NCI-H524 treated with DMSO at 0.1 percent for 48 hours (cell line): Measurements from ENCODE around the gene DNAH5.
"Not testable (repeated sequence)": the region's sequence is repeated elsewhere in the genome, so short reads cannot be mapped to it uniquely, and the experiment has no call there.

Source experiments
- DNase-seq: peaks from one replicate; lab custom pipeline; 2025; lab: John Stamatoyannopoulos, UW

DNAH5 gene

DNA sequence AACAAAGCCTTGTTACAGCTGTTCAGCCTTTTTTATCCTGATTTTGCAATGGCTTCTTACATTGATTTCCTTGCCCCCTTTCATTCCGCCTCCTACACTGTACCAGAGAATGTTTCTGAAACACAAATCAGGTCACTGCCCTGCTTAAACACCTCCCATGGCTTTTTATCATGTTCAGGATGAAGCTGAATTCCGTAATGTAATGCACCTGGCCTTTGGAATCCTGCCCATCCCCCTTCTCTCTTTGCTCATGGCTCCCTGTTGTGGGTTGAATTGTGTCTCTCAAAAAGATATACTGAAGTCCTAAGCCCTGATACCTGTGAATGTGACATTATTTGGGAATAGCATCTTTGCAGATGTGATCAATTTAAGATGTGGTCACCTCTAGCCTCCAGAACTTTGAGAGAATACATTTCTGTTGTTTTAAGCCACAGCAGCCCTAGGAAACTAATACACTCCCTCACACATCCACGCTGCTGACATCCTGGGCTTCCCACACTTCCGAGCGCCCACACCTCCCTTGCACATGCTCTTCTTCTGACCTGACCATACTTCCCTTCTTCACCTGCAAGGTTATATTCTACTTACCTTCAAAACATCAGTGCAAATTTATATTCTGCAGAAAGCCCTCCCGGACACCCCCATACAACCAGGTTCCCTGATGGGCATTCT, 101.2 kb downstream of the DNAH5 start:
- DNase-seq: no peak

DNA sequence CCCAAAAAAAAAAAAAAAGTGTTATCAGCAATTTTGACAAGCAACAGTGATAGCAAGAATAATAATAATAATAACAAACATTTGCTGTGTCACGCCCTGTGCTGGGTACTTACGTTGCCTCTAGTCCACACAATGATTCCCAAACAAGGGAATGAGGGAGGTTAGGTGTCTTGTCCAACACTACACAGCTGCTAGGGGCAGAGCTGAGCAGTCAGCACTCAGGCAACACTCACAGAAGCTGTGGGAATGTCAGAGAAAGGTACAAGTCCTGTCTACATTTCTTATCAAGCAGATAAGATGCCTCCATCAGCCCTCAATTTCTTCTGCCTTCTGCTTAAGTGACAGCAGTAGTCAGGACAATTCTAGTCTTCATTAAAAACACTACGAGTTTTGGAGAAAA, 111.0 kb downstream of the DNAH5 start:
- DNase-seq: no peak

DNA sequence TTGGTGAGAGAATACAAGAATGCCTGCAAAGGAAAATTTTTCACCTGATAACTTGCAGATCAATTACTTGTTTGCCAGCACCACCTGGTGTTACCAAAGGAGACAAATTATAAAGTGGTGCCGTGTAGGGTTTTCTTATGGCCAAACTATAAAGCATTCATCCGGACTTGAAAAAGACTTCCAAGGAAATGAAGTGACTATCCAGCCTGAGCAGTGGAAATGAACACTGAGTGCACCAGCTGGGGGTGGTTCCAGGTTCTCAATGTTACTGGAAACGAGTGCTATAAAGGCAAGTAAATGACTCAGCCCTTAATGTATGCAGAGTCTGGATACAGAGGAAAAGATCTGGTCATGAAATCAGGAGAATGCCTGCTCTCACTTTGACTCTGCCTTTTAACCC, 113.1 kb downstream of the DNAH5 start:
- no peak for DNase-seq

DNA sequence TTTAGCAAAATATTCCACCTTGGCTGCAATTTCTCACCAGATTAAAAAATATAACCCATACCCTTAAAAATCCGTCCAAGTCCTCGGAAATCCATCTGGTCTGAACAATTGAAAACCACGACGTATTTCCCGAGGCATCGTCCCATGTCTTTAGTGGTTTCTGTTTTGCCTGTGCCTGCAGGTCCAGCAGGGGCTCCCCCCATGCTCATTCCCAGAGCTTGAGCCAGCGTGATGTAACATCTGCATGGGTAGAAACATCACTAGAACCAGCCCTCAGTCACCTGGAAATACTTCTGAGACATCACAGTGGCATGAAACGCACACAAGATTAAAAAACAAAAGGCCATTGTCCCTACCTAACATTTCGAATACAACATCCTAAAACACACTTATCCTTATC, 114.0 kb downstream of the DNAH5 start:
- DNase-seq: no peak

DNA sequence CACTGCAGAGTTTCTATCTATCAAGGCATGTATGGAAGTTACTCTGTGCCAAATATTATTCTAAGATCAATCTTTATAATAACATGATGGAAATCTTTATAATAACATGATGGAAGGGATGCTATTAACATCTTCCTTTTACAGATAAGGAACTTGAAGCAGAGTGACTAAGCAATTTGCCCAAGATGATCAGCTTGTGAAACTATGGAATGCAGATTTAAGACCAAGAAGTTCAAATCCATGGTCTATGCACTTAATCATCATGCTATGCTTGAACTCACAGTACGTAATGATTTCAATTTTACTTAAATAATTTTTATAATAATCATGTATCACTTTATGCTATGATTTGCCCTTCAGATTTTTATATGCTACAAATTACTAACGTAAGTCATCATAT, 123.1 kb downstream of the DNAH5 start:
- no peak for DNase-seq

DNA sequence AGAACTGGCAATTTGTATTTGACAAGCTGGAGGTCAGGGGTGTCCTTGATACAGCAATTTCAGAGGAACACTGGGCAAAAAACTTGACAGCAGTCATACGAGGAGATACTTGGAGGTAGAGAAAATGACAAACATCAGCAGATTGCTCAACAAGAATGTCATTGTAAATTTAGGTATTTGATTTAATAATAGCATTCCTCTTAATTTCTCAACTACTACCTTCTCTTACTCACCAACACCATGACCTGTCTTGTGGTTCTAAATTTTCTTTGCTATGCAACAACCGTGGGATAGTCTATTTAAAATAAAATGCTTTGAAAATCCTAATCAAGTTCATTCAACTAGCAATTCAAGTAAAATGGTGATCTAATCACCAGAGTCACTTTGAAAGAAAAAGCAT, 128.4 kb downstream of the DNAH5 start:
- DNase-seq: no peak

DNA sequence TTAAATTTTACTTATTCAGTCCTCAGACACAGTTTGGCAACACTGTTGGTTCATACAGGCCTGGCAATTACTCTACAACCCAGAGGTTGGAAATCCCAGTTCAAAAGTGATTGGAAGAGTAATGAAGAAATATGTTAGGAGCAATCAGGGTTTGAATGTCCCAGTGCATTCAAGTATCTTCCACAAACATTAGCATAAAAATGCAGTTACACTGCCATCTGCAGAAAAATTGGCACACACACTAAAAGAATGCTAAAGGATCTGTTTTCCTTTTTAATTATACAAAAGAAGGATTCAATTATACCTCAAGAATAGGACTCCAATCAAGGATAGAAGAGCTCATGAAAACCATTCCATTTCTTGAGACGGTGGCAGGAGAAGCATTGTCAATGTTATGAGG, 130.2 kb downstream of the DNAH5 start:
- no peak for DNase-seq

DNA sequence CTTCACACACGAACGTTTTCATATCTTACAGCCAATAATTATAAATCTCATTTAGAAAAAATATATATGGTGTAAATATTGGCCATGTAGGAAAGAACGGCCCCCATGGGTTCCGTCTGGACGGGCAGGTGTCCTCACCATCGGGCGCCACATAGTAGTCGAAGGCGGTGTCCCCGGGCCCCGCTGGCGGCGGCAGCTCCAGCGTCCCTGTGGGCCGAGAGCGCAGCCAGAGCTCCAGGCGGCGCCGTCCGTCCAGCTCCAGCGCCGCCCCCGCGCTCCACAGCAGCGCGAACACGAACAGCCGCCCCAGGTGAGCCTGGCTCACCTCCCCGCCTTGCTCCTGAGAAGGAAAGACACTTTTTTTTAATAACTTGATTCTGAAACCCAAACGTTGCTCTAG, 134.6 kb downstream of the DNAH5 start:
- no peak for DNase-seq

DNA sequence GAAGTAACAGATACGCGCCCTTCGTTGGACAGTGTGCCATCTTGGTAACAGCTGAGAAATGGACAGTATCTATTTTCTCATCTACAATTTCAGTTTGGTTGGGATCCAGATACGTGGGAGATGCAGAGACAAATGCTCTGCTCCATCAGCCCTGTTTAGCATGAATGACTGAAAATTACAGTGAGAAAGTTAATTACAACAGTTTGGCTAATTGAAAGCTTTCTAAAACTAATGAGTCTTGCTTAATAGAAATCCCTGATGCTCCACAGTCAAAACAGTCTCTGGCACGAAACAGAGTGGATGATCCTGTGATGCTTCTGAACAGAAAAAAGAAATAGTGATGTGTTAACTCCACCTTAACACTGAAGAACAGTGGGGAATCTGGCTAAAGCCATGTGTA, 140.2 kb downstream of the DNAH5 start:
- DNase-seq: no peak

DNA sequence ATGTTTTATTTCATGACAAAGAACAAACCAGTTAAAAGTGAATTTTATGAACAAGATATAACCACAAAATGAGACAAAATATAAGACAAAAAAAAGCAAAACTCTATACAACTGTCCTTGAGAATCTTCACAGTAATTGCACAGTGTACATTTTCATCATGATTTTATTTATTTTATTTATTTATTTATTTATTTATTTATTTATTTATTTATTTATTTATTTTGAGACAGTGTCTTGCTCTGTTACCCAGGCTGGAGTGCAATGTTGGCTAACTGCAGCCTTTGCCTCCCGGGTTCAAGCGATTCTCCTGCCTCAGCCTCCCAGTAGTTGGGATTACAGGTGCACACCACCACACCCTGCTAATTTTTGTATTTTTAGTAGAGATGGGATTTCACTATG, 145.9 kb downstream of the DNAH5 start:
- not testable (repeated sequence) for DNase-seq

DNA sequence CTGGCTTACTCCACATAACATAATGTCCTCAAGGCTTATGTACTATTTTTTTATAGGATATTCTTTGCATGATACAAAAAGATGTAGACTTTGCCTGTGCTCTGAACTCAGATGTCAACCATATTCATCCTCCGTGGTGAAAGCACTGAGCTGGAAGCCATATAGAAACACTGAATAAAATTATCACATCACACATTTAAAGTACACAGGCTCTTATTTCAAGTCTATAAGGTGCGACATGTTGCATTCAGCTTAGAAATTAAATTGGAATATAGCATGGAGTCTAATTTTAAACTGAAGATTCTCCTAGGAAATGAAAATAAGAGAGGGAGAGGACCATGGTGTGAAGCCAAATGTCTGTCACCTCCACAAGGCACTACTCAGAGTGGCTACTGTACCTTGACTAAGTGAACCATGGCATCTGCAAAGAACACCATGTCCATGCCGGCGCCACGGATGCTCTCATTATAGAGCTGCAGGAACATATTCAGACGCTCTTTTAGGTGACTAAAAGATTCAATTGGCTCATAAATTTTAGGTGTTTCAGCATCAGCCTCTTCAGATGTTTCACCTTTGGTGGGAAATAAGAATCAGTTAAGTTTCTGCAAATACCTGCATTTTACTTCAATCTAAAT, 158.6 kb downstream of the DNAH5 start:
- DNase-seq: no peak

DNA sequence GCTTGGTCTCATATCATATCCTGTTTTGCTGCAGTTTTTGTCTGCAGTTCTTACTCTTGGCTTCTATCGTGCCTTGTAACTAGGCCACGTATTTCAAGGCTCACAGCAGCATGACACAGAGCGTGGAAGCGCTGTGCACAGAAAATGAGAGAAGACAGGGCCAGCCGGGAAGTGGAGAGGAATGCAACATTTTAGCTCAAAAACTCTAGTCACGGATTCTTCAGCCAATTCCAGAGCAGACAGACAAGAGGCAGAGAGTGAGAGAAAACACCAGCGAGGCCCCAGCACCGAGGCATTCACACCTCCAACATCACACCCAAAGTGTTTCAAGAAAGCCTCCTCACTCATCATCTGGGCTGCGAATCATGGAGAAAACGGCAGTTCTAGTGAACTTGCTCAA, 160.8 kb downstream of the DNAH5 start:
- DNase-seq: no peak

DNA sequence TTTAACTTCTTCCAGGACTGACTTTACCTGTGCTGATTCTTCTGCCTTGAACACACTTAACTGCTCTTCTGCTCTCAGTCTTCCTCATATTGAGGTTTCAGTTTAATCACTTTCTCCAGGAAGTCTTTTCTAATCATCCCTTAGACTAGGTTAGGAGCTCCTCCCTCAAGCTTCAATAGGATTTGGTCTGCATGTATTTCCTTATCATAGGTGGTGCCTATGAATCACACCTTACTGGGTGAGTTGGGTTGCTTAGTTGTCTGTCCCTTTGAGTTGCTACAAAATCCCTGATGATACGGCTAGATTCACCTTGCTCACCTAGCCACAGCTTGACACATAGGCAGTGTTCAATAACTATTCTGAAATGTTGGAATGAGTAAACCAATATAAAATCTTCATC, 164.4 kb downstream of the DNAH5 start:
- DNase-seq: no peak

DNA sequence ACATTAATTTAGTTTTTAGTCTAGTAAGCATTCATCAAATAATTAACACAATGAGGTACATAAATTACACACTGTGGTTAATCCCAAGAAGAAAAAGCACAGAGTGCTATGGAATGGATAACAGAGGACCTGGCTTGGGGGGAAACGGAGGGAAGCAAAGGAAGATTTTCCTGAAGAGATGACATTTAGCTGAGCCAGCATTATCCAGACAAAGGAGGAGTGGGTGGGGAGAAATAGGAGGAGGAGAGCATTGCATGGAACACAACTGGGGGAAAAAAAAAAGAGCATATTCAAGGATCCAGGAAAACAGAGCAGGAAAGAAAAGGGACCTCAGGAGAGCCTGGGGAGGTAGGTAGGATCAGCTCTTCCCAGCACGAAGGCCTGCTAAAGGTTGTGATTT, 170.8 kb downstream of the DNAH5 start:
- no peak for DNase-seq

DNA sequence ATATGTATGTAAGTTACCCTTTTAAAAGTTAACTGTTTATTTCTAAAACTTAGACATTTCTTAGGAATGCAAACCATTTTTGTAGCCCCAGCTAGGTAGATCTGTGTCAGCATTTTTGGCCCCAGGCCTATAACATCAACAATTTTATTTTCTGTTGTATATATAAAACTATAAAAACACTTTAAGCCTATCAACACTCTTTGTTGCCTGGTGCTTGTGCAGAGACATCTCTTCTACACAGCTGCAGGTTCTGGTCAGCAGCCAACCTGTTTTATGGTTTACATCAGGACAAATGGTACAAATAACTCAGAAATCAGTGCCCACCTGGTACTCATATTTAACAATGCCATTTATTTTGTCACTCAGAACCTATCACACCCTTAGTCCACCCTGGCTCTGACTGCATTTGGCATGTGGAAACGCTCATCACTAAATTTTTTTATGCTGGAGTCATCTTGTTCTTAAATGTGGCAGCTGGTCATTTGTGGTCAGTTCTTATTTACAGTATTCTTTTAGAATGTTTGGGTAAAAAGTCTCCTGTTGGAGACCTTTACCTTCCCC, 173.4 kb downstream of the DNAH5 start:
- no peak for DNase-seq

DNA sequence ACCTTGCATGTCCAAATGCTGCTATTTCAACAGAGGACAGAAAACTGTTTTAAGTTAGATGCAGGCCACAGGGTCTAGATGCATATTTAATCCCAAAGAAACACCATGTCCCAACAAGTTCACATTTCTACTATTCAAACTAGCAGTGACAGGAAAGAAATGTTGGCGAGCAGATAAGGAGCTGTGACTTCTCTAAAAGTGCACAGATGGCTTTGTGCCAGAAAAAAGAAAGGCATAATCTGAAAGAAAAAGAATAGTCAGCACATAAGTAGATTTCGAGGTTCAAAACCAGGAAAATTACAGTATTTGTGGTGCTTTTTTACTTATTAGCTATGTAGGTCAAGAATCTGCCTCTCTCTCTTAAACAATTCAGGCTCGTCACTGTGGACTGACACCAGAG, 178.3 kb downstream of the DNAH5 start:
- DNase-seq: no peak

DNA sequence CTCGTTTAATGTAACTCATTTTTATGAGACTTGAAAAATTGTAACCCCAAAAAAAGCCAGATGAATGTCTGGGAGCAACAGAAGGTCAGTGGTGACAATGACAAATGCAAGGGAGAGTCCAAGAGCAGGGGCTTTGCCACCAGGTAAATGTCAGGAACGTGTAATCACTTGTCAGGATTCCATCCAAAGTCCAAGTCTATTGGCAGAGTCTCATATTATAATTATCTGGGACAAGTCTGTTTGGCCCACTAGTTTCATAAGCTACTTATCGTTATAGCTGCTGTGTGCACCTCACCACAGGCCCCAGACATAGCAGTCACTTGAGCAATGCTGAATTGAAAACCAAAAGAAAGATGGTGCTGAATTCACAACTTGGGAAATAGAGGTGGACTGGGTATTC, 180.8 kb downstream of the DNAH5 start:
- no peak for DNase-seq

DNA sequence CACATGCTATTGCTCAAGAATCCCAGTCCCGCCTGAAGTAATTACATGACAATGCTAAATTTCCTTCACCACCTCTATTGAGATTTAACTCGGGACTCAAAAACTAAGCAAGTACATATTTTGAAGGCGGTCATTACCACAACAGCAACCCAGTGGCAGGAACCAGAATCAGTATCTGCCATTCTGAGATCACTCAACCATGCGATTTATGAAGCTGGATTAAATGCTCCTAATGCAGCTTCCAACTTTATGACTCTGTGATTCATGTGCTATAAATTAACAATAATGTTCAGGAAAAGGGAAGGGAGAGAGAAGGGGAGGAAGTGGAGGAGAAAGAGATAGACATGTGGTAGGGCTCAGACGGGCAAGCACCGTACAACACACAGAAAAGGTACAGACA, 194.7 kb downstream of the DNAH5 start:
- no peak for DNase-seq

DNA sequence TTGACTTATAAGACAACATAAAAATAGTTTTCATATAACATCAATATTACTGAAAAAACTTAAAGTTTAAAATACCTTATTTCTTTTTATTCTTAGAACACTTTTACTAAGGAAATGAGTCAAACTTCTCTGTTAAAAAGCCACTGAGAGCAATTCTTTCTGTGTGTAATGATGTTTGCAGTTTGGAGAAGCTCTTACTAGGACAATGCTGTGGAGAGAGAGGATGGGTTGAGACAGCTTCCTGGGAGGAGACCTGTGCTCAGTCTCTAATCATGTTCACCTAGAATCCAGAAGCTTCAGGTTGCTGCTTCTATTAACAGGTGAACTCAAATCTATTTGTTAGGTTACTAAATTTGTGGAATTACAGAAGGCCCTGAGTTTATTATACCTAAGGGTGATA, 198.5 kb downstream of the DNAH5 start:
- no peak for DNase-seq

DNA sequence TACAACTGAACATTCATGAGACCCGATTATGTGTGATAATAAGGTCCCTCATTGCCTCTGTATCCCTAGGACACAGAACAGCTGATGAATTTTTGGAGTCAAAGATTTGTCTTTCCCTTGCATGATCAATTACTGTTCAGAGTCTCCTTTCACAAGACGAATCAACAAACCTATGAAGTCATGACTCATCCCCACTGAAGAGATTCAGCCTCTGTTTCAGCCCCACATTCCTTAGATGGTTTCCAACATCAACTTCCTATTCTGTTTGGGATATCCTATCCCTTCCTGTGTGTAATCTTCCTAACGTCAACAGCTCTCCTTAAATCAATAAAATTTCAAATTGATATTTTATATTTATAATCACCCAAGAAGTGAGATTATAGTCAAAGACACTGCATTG, 199.0 kb downstream of the DNAH5 start:
- DNase-seq: no peak

DNA sequence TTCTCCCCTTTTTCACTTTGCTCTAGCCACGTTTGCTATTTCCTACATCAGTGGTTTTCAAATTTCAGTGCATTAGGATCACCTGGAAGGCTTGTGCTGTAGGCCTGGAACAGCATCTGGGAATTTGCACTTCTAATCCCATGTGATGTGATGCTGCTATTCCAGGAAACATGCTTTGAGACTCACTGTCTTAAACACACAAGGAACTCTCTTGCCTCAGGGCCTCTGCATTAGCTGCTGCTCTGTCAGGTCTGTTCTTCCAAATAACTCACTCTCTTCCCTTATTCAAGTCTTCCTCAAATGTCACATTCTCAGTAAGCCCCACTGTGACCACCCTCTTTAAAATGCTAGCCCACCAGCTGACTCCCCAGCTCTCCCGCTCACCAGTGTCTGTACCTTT, 204.0 kb downstream of the DNAH5 start:
- DNase-seq: no peak

DNA sequence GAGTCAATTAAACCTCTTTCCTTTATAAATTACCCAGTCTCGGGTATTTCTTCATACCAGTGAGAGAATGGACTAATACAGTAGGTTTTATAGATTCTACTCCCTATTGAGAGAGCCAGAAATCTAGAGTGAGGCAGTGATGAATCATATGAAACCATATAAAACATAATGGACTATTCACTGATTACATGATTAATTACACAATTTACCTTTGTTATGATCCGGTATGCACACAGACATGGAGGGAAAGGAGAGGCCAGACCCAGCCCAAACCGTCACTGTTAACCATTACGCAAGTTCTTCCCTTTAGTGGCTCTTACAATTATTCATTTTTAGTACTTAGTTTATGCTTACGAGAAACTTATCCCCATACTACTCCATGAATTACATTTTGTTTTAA, 205.0 kb downstream of the DNAH5 start:
- no peak for DNase-seq

DNA sequence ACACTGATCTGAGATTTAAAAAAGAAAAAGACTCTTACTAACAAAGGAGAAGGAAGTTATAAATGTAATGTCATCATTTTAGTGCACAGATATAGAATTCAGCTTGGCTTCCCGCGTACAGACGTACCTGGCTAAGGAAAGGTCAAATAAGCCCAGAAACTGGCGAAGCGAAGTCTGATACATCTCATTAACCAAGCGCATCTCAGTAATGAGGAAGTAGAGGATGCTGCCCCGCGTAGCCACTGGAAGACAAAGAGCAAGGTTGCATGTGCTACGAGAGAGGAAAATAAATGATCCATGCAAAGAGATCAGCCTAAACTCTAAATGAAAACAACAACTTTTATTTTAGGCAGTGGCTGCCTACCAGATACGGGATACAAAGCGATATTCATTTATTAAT, 208.8 kb downstream of the DNAH5 start:
- DNase-seq: no peak

DNA sequence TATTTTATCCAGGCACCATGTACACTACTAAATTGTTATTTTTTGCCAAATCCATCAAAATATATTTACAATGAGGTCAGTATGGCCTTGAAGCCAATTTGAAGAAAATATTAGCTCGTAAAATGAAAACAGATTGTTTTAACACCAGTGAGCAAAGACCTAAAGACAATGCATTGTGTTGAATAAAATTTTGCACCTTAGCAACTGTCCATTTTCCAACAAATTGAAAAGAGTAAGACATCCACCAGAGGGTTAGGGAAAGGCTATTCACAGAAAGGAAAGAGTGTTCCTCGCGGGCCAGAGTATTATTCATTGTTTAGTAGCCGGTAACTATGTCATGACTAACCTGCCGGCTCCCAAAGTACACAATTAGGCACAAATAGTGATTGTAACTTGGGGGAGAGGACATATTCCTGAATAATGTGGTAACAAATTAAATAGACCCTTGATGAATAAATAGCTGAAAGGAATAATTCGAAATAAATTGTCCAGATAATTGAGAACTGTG, 213.3 kb downstream of the DNAH5 start:
- no peak for DNase-seq
